Thyroid gland (tissue), 4 donors: Measurements from ENCODE around the gene GALNT17.

Source experiments
- POLR2A ChIP-seq, 2 donors: fragments of 450-650 bp; IDR thresholded peaks; one replicate each; pipeline ENCODE4 v1.6.1; 2017; ENCODE audit warnings: antibody characterized with exemption in 2 of 2, mild to moderate bottlenecking in 2 of 2, moderate library complexity in 1 of 2
- TF ChIP-seq, protein P1 (sequence below), 6 experiments: fragments of 200-600 bp in 3 of 6; fragments of 450-650 bp in 3 of 6; sonication (generic) in 3 of 6; IDR thresholded peaks; one replicate each; pipeline ENCODE4 v1.5.1; 2016 to 2019; ENCODE audit warnings: antibody characterized with exemption in 6 of 6, mild to moderate bottlenecking in 2 of 6, inconsistent platforms in 1 of 6, moderate library complexity in 1 of 6

- TF ChIP-seq, protein P1, sequence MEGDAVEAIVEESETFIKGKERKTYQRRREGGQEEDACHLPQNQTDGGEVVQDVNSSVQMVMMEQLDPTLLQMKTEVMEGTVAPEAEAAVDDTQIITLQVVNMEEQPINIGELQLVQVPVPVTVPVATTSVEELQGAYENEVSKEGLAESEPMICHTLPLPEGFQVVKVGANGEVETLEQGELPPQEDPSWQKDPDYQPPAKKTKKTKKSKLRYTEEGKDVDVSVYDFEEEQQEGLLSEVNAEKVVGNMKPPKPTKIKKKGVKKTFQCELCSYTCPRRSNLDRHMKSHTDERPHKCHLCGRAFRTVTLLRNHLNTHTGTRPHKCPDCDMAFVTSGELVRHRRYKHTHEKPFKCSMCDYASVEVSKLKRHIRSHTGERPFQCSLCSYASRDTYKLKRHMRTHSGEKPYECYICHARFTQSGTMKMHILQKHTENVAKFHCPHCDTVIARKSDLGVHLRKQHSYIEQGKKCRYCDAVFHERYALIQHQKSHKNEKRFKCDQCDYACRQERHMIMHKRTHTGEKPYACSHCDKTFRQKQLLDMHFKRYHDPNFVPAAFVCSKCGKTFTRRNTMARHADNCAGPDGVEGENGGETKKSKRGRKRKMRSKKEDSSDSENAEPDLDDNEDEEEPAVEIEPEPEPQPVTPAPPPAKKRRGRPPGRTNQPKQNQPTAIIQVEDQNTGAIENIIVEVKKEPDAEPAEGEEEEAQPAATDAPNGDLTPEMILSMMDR (IDR thresholded peaks at IDR 0.05) = no peak
- TF ChIP-seq POLR2A (IDR thresholded peaks at IDR 0.05) = no peak
Observed at GRCh38 chr7:71615017-71615416, 483.1 kb downstream of the GALNT17 start.
